CD4-positive, alpha-beta T cell treated with Interleukin-2 at 100 ng/mL for 4 hours (primary cell): ENCODE measurements around the gene ATMIN.

Experiments used
- DNase-seq: peaks from one replicate; pipeline ENCODE4 v3.0.0-alpha.2; 2020; ENCODE audit warnings: low spot score

The ATMIN gene

GRCh38 chr16:81070979-81071378 is 35.3 kb downstream of the ATMIN start:
- no peak for DNase-seq

GRCh38 chr16:81071805-81072204 is 36.2 kb downstream of the ATMIN start:
- DNase-seq = no peak

GRCh38 chr16:81073560-81074330 is 38.1 kb downstream of the ATMIN start:
- DNase-seq = no peak

- DNase-seq = peak; percentile 95
Observed at GRCh38 chr16:81076566-81077075, 41.0 kb downstream of the ATMIN start.

GRCh38 chr16:81077076-81077940 is 41.7 kb downstream of the ATMIN start, which contains the start of gene C16orf46:
Gene C16orf46, minus strand, starts transcription at chr16:81077238. Its CDS starts 13,283 bp downstream, at chr16:81063955.
- peak; percentile 95 for DNase-seq

- no peak for DNase-seq
Observed at GRCh38 chr16:81080233-81080632, 44.6 kb downstream of the ATMIN start.

GRCh38 chr16:81081014-81081413 is 45.4 kb downstream of the ATMIN start:
- DNase-seq = no peak

- DNase-seq = no peak
Observed at GRCh38 chr16:81088836-81089235, 53.2 kb downstream of the ATMIN start.

GRCh38 chr16:81094771-81095251 is 59.2 kb downstream of the ATMIN start:
- DNase-seq = no peak

GRCh38 chr16:81095653-81095952 is 60.0 kb downstream of the ATMIN start:
- no peak for DNase-seq

- peak; percentile 98 for DNase-seq
Observed at GRCh38 chr16:81095953-81096714, 60.5 kb downstream of the ATMIN start, which contains the start of gene GCSH. Gene GCSH, minus strand, starts transcription at chr16:81096395. Its CDS starts 117 bp downstream, at chr16:81096278.

GRCh38 chr16:81096715-81097208 is 61.1 kb downstream of the ATMIN start:
- no peak for DNase-seq
